ENCODE data around the gene LIPK.

Gene LIPK

GRCh38 chr10:88787463-88787862 lies 81.4 kb downstream of the LIPK start:
- no peak for DNase-seq

DNA sequence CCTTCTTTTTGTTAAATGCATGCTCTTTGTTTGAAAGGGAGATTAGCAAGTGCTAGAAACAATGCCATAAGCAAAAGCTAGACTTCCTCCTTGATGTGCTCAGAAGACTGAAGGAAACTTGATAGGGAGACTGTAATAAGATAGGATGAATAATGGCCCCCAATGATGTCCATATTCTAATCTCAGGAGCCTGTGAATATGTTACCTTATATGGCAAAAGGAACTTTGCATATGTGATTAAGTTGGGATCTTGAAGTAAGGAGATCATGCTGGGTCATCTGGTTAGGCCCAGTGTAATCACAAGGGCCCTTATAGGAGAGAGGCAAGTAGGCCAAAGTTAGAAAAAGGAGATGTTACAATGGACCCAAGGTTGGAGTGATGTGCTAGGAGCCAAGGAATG lies 82.9 kb downstream of the LIPK start:
- no peak for DNase-seq

DNA sequence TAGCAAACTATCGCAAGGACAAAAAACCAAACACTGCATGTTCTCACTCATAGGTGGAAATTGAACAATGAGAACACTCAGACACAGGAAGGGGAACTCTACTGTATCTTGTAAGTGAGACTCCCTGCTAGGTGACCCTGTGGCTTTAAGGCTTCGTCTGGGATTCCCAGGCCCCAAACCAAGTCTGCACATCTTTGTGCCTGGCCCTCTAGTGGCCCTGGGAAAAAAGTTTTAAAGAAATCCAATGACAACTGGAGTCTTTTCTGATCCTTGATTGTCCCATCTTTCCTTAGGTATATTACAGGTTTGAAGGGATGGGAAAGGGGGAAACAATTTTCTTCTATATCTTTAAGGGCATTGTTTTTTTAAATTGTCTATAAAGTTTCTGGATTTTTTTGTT lies 85.9 kb downstream of the LIPK start:
- DNase-seq = peak in 1 of 2 experiments; percentile 3

GRCh38 chr10:88792661-88793060 lies 86.6 kb downstream of the LIPK start:
- DNase-seq = no peak

GRCh38 chr10:88793712-88794299 lies 87.8 kb downstream of the LIPK start:
- no peak for DNase-seq

DNA sequence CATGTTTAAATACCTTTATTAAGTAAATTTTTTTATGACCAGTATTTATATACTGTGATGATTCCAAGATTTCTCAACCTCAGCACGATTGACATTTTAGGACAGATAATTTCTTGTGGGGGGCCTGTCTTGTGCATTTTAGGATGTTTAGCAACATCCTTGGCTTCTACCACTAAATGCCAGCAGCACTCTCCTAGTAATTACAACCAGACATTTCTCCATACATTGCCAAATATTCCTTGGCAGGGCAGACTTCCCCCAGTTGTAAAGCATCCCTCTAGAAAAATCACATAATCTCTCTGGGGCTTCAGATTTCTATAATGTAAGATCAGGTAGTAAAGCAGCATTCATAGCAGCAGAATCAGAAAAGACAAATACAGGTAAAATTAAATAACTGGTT lies 88.7 kb downstream of the LIPK start:
- no peak for DNase-seq

DNA sequence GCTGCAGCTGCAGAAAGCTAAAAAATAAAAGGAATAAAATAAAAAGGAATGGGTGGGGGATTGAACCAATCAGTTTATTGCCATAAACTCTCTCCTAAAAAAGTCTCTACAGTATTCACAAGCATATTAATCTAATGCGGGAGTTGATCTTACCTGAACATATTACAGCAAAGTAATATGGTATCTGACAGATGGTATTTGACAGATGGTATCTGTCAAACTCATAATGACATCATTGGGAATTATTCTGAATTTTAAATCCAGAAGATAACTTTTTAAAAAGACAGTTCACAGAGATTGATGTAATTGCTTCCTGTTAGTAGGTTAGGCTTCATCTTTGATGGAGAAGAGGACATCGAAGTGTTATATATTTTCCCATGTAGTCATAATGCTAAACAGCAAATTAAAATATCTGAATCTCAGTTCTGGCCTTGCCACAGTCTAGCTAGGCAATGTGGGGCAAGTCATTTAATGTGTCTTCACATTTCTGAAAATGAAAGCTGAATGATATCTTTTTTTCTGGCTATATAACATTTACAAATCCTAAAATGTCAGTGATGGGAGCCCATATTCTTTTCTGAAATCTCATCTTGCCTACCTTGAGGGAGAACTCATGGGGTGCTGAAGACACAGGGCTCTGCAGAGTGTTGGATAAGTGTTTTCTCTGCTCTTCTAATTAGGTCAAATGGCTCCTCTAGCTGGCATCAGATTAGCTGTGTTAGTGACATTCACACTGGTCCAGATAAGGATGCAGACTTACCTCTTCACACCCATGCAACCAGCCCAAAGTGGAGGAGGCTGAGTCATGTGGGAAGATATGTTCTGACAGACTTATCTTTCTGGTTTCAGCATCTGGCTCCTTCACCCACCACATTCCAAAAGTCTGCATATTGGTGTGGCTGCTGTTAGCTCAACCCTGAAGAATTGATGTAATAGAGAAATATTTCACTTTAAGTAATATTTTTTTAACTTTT lies 94.4 kb downstream of the LIPK start:
- DNase-seq = no peak
